Measurements from ENCODE around the gene GAB2.
"Not testable (repeated sequence)": the region's sequence is repeated elsewhere in the genome, so short reads cannot be mapped to it uniquely, and the experiment has no call there.

GAB2 gene

DNA sequence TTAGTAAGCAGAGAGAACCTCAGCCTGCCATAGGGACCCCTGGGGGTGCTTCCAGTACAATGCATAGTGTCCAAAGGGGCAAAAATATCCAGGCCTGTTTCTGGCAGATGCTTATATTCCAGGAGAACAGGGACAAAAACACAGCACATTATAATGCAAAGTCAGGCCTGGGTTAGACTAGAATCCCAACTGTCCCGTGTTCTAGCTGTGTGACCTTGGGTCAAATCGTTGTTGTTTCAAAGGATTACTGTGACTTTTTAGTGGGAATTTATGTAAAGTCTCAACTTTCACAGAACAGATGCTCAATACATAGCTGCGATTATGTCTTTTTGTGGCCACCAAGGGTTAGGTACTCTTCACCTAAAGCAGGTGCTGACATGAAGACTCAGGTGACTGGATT lies 142.9 kb downstream of the GAB2 start:
- no peak for DNase-seq (ENCODE audit: low read depth)

DNA sequence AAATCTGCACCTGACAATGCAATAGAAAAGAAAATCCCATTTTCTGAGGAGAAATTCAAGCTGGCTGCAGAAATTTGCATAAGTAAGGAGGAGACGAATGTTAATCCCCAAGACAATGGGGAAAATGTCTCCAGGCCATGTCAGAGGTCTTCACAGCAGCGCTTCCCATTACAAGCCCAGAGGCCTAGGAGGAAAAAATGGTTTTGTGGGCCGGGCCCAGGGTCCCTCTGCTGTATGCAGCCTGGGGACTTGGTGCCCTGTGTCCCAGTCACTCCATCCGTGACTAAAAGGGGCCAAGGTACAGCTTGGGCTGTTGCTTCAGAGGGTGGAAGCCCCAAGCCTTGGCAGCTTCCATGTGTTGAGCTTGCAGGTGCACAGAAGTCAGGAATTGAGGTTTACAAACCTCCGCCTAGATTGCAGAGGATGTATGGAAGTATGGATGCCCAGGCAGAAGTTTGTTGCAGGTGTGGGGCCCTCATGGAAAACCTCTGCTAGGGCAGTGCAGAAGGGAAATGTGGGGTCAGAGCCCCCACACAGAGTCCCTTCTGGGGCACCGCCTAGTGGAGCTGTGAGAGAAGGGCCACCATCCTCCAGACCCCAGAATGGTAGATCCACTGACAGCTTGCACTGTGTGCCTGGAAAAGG lies 144.9 kb downstream of the GAB2 start:
- DNase-seq (ENCODE audit: low read depth) = not testable (repeated sequence)

DNA sequence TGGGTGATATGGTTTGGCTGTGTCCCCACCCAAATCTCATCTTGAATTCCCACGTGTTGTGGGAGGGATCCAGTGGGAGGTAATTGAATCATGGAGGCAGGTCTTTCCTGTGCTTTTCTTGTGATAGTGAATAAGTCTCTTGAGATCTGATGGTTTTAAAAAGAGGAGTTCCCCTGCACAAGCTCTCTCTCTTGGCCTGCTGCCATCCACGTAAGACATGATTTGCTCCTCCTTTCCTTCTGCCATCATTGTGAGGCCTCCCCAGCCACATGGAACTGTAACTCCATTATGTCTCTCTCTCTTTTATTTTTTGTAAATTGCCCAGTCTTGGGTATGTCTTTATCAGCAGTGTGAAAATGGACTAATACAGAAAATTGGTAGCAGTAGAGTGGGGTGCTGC lies 145.8 kb downstream of the GAB2 start:
- DNase-seq (ENCODE audit: low read depth) = not testable (repeated sequence)

DNA sequence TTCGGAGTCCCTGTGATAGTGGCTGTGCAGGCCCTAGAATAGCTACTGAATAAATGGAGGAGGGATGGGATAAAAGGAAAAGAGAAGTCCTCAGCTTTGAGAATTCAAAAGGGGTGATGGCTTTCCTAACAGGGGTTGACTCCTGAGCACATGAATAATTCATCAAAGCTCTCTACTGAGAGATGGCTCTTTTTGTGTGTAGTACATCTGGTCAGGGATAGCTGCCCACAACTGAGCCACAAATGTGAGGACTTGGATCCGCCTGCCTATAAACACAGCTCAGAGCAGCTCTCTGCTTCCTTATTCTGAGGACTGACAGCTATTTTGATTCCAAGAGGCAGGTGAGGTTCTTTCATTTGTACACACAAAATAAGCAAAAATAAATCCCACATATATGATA lies 146.6 kb downstream of the GAB2 start:
- no peak for DNase-seq (ENCODE audit: low read depth)

DNA sequence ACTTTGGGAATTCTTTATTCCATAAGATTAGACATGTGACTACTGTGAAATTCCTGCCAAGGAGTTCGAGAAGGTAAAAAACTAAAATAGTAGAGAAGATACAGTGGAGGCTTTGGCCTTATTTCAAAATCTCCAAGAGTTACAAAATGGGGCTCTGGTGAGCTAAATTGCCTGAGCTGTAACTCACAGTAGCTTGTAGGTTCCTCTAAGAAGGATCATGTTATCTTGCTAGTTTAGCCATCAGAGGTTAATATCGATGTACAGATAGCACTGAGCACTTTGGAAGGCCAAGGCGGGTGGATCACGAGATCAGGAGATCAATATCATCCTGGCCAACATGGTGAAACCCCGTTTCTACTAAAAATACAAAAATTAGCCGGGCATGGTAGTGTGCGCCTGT lies 147.8 kb downstream of the GAB2 start:
- no peak for DNase-seq (ENCODE audit: low read depth)

DNA sequence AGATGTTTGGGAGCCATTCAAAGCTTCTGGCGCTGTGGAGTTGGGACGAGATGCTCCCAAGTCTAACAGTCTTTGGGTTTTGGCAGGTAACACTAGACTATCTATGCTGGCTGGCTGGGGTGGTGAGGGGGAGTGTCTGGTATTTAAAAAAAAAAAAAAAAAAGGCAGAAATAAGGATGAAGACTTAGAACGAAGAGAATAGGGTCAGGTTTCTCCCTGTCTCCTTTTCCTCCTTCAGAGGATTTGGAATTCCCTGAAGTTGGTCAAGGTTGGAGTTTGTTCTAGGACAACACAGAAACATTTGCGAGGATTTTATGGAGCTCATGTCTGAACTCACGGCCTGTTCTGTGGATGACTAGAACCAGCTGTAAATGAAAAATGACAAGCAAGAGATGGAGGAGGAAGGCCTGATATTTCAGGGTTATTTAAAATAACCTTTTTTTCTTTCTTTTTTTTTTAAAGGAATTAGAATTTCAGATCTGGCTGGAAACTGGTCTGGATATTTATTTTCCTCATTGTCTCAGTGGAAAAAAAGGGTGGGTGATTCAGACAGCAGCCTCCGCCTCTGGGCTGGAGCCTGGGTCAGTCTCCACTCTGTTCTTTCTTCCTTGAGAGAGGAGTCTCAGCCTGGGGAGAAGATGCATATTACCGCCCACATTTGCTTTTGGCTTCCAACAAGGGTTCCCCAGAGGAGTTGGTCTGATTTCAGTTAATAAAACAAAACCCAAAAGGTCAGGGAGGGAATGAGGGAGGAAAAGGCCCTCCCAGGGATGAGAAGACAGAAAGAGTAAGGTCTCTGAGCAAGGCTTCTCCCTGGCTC lies 148.8 kb downstream of the GAB2 start:
- no peak for DNase-seq (ENCODE audit: low read depth)

DNA sequence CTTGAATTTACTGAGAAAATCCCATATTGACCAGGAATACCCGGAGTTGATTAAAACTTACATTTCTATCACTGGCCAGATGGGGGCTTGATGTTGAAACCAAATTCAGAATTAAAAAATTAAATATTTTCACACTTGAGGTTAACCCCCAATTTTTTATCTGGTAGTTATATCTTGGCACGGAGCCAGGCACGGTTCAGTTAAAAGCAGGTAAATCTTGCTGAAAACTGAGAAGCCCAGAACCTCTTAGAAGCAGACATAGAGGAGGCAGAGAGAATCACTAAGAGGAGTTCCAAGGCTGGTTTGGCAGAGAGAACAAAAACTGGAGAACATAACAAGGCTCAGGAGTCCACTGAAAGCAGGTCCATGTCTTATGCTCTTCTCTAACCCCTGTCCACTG lies 151.2 kb downstream of the GAB2 start:
- DNase-seq (ENCODE audit: low read depth) = no peak

DNA sequence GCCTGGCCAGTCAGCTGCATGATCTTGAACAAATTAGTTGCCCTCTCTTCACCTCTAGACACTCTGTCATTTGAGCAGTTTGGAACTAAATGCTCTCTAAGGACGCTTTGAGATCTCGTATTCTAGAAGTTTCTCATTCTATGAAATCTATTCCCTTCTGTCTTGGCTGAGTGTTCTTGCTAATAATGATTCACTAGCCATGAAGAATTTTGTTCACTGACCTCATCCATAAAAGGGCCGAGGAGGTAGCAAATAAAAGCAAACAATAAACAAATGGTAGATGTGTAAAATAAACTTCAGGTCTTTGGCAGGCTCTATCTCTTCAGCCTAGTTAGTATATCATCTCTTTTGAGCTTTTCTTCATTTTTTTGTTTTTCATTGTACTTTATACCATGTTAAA lies 152.3 kb downstream of the GAB2 start:
- no peak for DNase-seq (ENCODE audit: low read depth)

DNA sequence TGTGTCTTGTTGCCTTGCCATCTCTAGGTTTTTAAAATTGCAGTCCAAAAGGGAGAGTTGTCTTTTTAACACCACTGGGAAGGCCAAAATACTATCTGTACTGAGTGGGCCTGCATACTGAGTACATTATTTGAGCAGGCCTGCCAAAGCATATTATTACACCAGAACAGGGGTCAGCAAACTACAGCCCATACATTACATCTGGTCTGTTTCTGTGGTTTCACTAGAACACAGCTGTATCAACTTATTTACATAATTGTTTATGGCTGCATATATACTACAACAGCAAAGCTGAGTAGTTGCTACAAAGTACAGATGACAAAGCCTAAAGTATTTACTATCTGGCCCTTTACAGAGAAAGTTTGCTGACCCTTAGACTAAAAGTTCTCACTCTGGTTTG lies 154.9 kb downstream of the GAB2 start:
- DNase-seq (ENCODE audit: low read depth) = no peak

DNA sequence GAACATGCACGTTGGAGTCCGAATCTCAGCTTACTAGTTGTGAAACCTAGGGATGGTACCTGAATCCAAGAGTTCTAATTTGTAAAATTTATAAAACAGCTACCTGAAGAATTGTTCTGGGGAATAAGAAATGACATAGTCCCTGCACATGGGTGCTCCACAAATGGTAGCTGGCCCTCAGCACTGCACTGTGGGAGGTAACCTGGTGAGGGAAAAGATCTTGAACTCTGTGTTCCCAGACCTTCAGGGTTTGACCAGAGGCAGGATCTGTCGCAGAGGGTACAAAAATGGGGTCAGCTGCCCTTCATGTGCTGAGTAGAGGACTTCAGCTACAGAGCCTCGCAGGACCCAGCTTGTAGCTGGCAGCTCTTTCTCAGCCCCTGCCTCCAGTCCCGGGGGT lies 155.4 kb downstream of the GAB2 start:
- DNase-seq (ENCODE audit: low read depth) = no peak

DNA sequence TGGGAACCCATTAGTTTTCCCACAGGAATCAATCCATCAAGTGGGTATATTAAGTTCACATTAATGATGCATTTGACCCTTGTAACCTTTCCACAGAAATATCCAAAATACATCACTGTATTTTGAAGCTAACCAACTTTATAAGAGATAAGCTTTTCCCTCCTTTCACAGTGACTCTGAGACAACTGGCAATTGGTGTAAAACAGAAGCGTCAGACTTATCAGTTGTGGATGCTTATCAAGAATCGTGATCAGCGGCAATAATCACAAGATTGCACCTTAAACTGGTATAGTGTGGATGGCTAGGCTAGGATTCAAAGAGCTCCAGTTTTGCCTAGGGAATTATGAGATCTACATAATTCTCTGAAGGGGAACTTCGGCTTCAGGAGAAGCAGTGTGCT lies 155.8 kb downstream of the GAB2 start:
- DNase-seq (ENCODE audit: low read depth) = no peak

DNA sequence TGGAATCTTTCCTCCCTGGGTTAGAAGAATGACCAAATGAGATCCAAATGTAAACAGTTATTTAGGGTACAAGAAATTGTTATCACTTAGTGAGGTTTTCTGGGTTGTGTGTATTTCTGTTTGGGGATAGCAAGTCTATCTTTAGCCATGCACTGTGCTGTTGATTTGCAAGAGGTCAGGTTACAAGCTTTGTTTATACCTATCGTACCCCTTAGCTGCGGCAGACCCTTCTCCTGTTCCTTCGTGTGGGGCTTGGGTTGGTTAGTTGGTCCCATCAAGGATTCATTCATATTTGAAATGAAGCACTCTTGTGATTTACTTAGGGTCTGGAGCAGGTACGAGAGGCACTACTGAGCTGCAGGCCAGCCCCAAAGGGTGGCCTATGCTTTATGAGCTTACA lies 156.3 kb downstream of the GAB2 start:
- no peak for DNase-seq (ENCODE audit: low read depth)

DNA sequence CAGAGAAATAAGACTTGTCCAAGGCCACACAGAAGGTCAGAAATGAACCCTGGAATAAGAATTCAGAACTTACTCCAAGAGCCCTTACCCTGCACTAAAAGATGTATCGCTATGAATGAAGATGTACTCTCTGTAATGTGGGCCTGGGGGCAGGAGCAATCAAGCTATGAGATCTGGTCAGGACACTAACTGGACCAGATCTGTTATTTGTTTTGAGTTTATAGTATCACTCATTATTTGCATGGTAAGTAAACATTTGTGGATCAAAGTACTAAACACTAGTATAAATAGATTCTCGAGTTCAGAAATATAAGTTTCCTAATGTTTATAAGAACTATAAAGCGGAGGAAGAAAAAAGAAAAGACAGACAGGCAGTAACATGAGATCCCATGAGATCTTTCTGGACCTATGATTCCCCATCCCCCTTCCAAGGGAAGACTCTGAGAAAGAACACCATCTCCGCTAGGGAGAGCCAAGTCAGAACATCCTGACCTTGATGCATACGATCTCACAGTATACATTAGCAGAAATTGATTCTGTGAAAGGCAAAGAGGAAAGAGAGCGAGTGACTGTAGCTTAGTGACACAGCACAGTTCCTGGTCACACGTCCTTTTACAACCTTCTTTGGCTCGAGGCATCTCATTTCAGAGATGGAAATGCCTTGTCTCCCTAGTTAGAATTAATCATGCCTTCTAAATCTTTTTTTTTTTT lies 157.7 kb downstream of the GAB2 start:
- no peak for DNase-seq (ENCODE audit: low read depth)

DNA sequence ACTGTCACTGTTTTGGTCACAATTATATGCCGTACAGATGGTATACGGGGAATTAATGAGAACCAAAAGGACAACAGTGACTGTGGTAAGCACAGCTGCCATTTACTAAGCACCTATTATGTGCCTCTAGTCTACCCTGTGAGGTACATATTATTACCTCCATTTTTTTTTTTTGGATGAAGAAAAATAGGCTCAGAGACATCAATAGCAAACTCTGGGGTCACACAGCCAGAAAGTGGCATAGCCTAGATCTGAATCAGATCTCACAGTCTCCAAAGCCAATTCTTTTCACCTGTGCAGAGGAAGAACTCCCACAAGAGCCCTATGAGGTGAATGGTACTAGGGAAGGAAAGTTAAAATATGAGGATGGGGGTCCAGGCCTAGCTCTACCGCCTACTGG lies 160.0 kb downstream of the GAB2 start:
- DNase-seq (ENCODE audit: low read depth) = no peak

DNA sequence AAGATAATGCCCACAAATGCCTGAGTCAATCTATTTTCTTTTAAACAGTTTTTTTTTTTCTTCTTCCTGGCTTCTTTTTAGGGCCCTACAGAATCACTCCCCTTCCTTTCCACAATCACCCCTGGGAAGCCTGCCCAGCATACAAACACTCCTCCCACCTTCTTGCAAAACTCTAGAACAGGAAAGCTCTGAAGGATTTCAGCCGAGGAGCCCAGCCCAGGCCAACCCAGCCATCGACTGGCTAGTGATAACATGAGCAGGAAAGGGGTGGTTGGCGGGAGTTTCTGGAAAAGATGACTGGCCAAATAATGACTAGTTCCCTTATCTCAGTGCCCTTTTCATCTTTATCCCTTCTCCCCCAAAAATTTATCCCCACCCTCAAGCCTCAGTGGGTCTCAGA lies 160.7 kb downstream of the GAB2 start:
- no peak for DNase-seq (ENCODE audit: low read depth)

DNA sequence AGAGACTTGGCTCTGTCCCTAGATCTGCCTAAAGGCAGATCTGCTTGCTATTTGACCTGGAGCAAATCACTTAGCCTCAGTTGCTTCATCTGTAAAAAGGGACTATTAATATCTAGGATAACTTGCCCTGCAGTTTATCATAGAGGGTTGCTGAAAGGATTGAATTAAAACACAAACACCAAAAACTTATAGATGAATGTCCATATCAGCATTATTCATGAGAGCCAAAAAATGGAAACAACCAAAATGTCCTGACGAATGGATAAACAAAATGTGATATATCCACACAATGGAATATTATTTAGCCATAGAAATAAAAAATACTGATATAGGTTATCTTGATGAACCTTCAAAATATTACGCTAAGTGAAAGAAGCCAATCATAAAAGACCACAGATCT lies 161.7 kb downstream of the GAB2 start:
- DNase-seq (ENCODE audit: low read depth) = no peak

DNA sequence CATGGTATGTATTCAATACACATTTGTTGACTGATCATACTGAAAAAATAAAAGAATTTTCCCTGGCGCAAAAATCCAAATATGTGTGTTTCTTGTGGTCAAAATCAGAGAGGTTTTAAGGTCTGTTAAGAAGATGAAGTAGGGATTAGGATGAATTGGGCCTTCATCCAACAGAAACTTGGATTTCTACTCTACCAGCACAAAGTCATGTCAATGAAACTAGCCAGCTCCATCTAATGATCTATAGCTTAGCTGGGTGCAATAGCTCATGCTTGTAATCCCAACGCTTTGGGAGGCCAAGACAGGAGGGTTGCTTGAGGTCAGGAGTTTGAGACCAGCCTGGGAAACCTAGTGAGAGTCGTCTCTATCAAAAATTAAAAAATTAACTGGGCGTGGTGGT lies 163.4 kb downstream of the GAB2 start:
- DNase-seq (ENCODE audit: low read depth) = no peak

DNA sequence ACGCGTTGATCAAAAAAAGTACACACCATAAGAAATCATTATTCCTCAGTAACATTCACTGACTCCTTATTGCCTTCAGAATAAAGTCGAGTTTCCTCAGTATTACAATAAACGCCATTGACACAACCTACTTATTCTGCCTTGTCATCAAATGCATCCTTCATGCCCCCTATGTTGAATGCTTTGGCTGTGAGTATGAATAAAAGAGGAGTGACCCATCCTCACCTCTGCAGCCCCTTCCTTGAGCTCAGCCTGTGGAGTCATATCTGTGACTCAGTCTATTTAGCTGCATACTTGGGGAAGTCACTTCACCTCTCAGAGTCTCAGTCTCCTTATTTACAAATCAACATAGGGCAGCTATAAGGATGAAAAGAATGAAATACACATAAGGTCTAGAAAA lies 163.8 kb downstream of the GAB2 start:
- DNase-seq (ENCODE audit: low read depth) = no peak

DNA sequence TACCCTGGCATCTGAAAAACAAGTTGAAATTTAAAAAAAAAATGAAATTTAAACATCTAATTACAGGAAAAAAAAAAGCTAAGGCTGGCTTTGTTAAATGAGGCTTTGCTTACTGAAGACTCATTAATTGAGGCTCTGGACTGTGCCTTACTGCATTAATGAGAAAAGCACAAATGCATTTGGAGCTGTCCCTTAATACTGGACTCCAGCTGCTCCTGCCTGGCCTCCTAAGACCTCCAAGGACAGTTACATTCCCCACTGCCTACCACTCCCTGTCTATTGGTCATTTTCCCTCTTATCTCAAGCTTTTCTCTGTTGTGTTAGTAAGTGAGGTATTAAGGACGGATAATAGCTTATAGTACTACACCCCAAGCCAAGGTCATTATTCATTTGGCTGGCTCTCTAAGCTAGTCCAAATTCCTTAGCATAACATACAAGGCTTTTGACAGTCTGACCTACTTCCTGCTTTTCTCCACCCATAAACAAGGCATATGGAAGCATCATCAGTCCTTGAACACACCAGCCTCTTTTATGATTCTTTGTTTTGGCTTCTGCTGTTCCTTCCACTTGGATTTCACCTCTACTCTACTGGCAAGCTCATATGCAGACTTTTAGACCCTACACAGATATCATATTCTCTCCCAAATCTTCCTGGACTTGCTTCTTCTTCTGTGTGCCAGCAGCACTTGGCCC lies 166.4 kb downstream of the GAB2 start:
- DNase-seq (ENCODE audit: low read depth) = no peak

DNA sequence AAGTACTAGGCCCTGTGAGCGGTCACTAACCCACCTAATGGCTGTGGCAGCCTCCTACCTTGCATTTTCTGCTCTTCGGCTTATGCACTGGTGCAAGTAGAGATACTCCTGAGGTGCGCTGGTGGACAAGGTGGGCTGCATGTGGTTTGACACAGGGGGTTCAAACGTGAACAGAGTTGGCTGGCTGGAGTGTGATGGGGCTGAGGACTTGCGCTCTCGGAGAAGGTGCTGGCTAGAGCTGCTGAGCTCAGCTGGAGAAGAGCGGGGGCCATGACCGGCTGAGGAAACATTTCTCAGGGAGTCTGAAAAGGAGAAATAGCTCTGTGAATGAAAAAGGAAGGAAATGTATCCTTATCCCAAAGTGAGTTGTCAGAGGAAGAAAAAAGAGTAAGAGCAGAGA lies 167.5 kb downstream of the GAB2 start:
- no peak for DNase-seq (ENCODE audit: low read depth)

DNA sequence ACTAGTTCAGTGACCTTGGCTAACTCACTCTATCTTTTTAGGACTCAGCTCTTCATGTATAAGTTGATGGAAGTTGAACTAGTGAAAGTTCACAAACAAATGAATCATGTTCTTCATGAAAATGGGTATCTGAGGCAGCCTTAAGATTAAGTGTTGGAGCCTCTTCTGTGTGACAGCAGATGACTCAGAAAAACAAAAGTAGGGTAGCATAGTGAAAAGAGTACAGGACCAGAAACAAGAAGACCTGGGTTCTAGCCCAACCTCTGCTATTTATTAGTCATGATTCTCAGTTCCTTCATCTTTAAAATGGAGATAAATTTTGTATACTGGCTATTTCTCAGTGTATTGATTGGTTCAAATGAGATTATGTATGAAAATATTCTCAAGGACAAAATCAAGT lies 168.7 kb downstream of the GAB2 start:
- DNase-seq (ENCODE audit: low read depth) = no peak

DNA sequence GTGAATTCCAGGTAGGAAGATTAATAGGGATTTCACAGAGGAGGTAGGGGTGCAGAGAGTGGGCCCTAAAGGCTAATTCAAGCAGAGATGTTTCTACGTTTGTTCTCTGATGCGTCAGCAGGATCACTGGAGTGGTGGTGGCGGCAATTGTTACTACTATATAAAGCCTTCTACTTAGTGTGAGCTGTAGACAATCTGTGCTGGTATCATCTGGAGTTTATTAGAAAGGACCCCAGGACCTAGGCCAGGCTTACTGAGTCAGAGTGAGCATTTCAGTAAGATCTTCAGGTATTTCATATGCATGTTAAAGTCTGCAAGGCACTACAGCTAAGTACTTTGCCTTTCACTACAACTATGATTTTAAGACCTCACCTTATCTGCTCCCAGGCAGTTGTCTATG lies 169.4 kb downstream of the GAB2 start:
- DNase-seq (ENCODE audit: low read depth) = no peak

All from stimulated activated CD8-positive, alpha-beta memory T cell treated with anti-CD3 and anti-CD28 coated beads, Interleukin-15, amount 100 ng/mL, for 1 hour (primary cell).